Testis (tissue), 3 donors: ENCODE results near the gene AK1. TPM values are rescaled to one million over a fixed set of nuclear protein-coding genes. Genes with fewer than 3 reads are reported as not detected.
A peak's percentile ranks its signal among the peaks of the same experiment; 100 is the strongest.

ENCODE experiments used
- DNase-seq: peaks from one replicate; pipeline ENCODE4 v3.0.0-alpha.2; 2019
- H3K27ac ChIP-seq, 2 donors: fragments of 200-600 bp; sonication (generic); one replicate each; pipeline ENCODE4 v1.5.1; 2019
- H3K27me3 ChIP-seq: fragments of 200-600 bp; sonication (generic); one replicate; pipeline ENCODE4 v1.5.1; 2019
- H3K36me3 ChIP-seq: fragments of 200-600 bp; sonication (generic); one replicate; pipeline ENCODE4 v1.5.1; 2017; ENCODE audit warnings: low read depth; ENCODE audit errors: missing control alignments
- H3K4me1 ChIP-seq: fragments of 200-600 bp; sonication (generic); one replicate; pipeline ENCODE4 v1.5.1; 2019
- H3K4me3 ChIP-seq, 2 donors: fragments of 200-600 bp; sonication (generic); one replicate each; pipeline ENCODE4 v1.5.1; 2017 to 2019
- H3K9me3 ChIP-seq: fragments of 200-600 bp; sonication (generic); one replicate; pipeline ENCODE4 v1.5.1; 2017
- CTCF ChIP-seq, 3 experiments: fragments of 450-650 bp in 2 of 3; fragments of 200-600 bp in 1 of 3; sonication (generic) in 1 of 3; IDR thresholded peaks; one replicate each; pipeline ENCODE4 v1.5.1; 2016 to 2019; ENCODE audit warnings: antibody characterized with exemption in 3 of 3, mild to moderate bottlenecking in 2 of 3, moderate library complexity in 1 of 3
- POLR2A ChIP-seq: fragments of 450-650 bp; IDR thresholded peaks from one replicate; pipeline ENCODE4 v1.6.1; 2017; ENCODE audit warnings: antibody characterized with exemption, mild to moderate bottlenecking, moderate library complexity
- WGBS, 2 donors: methylation state at CpG; one replicate each; pipeline ENCODE4 v1.1.5; 2018; 5-methylcytosine and 5-hydroxymethylcytosine counted together
- intact Hi-C: fragments of 100-400 bp; cut with DNase I; formaldehyde crosslinking; loops from one replicate; pipeline ENCODE4 v1.15.1; 2023; ENCODE audit warnings: low total_unique reads
- polyA plus RNA-seq: library from polyadenylated mRNA; stranded (reverse); fragments of 350-450 nt; fragmentation: Illumina TruSeq; extraction: RNeasy Lipid Tissue Mini Kit (QIAGEN cat#74804); gene quantifications from one replicate; pipeline ENCODE4 v1.2.3, GENCODE V29; 2014; ENCODE audit warnings: low read depth, low replicate concordance; ENCODE audit not compliant: insufficient read depth
- total RNA-seq, 2 donors: library from RNA; depleted of rRNA; stranded (reverse); fragments of >200 nt; gene quantifications; one replicate each; pipeline ENCODE4 v1.2.3, GENCODE V29; 2016

Gene AK1
- total and polyA plus RNA-seq, 3 donors from 2014 or later = 86.7 to 154 (median 103) TPM

GRCh38 chr9:127832248-127832647 lies 45.2 kb downstream of the AK1 start:
- intact Hi-C loops = no loop called here
- peaks cover 76% of the 10 kb centered on the region for H3K4me1 ChIP-seq
- peak overlapping the region in 1 of 2 donors; percentile 85 for H3K27ac ChIP-seq

GRCh38 chr9:127829205-127829906 lies 48.1 kb downstream of the AK1 start:
- Histone ChIP-seq H3K4me3 (no peak overlapping the region), H3K36me3 (no peaks in the 10 kb centered on the region), H3K9me3 (no peaks in the 10 kb centered on the region), H3K27ac (peak overlapping the region; percentile 40 to 88), H3K27me3 (no peaks in the 10 kb centered on the region), H3K4me1 (peaks cover 84% of the 10 kb centered on the region)
- TF ChIP-seq CTCF (IDR thresholded peaks at IDR 0.05) = no peak
- no peak for TF ChIP-seq POLR2A
- no peak for DNase-seq
- 52 to 70% methylated on average over 5 to 6 of the region's 6 CpGs for WGBS, 2 donors
- intact Hi-C loops = no loop called here

More at GRCh38 chr9:127832248-127832647, 45.2 kb downstream of the AK1 start:
- no peak for DNase-seq
- H3K36me3 ChIP-seq = no peaks in the 10 kb centered on the region
- 56% methylated on average over 7 of the region's 7 CpGs for WGBS, 2 donors
- no peak for TF ChIP-seq CTCF (IDR thresholded peaks at IDR 0.05)
- TF ChIP-seq POLR2A = no peak
- H3K9me3 ChIP-seq = no peaks in the 10 kb centered on the region
- H3K4me3 ChIP-seq = no peak overlapping the region
- H3K27me3 ChIP-seq = no peaks in the 10 kb centered on the region

GRCh38 chr9:127828262-127829031 lies 49.0 kb downstream of the AK1 start:
- intact Hi-C loops = no loop called here
- peak; percentile 94 for DNase-seq
- Histone ChIP-seq H3K4me3 (peak overlapping the region in 1 of 2 donors; percentile 21), H3K9me3 (no peaks in the 10 kb centered on the region), H3K4me1 (peaks cover 78% of the 10 kb centered on the region), H3K27ac (peak overlapping the region; percentile 40 to 88), H3K36me3 (no peaks in the 10 kb centered on the region), H3K27me3 (no peaks in the 10 kb centered on the region)
- TF ChIP-seq CTCF (IDR thresholded peaks at IDR 0.05) = no peak
- no peak for TF ChIP-seq POLR2A
- WGBS, 2 donors = 3 to 6% methylated on average over 31 to 33 of the region's 34 CpGs

GRCh38 chr9:127826253-127826913 lies 51.1 kb downstream of the AK1 start:
- DNase-seq = peak; percentile 52
- intact Hi-C loops = no loop called here
- H3K4me3 ChIP-seq = no peak overlapping the region
- 44 to 47% methylated on average over 3 to 7 of the region's 7 CpGs for WGBS, 2 donors
- no peaks in the 10 kb centered on the region for H3K36me3 ChIP-seq
- no peak for TF ChIP-seq POLR2A
- TF ChIP-seq CTCF (IDR thresholded peaks at IDR 0.05) = no peak
- no peaks in the 10 kb centered on the region for H3K27me3 ChIP-seq
- H3K4me1 ChIP-seq = peaks cover 69% of the 10 kb centered on the region
- peak overlapping the region; percentile 40 to 88 for H3K27ac ChIP-seq
- H3K9me3 ChIP-seq = no peaks in the 10 kb centered on the region
